Caki2 (cell line): ENCODE measurements around the gene PPP2R2C. TPM values are rescaled to one million over a fixed set of nuclear protein-coding genes. Genes with fewer than 3 reads are reported as not detected.
A peak's percentile ranks its signal among the peaks of the same experiment; 100 is the strongest.

Source experiments
- DNase-seq: peaks from one replicate; pipeline ENCODE4 v3.0.0-alpha.2; 2015; ENCODE audit warnings: low read depth
- in situ Hi-C: cut with HindIII; loops from 2 replicates; pipeline ENCODE4 v1.10.0; 2016; ENCODE audit warnings: low sequenced_read_pairs, low pct_unique_long_range_greater_than_20kb, mixed read lengths
- total RNA-seq: library from RNA; depleted of rRNA; stranded (reverse); fragments of >200 nt; shearing (Covaris generic); gene quantifications from 2 replicates; pipeline ENCODE4 v1.2.3, GENCODE V29; 2014; ENCODE audit warnings: low replicate concordance

PPP2R2C gene
- total RNA-seq, 1 experiment from 2014 or later = 51.9 TPM

DNA sequence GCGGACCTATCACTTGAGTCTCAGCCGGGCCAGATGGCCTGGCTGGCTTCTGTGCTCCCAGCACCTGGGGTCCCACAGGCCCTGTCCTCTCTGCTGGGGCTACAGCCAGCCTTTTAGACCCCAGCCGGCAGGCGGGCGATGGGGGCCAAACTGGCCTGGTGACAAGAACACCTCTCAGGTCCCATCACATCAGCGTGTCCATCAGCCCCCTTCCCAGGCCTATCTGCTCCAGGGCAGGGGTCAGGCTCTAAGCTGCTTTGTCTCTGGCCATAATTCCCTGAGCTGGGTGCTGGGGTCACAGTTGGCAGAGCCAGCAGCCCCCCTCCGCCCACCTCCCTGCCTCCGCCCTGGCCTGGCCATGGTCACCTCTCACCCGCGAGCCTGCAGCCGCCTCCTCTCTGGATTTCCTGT is 77.7 kb downstream of the PPP2R2C start:
- in situ Hi-C loops = no loop called here
- no peak for DNase-seq

DNA sequence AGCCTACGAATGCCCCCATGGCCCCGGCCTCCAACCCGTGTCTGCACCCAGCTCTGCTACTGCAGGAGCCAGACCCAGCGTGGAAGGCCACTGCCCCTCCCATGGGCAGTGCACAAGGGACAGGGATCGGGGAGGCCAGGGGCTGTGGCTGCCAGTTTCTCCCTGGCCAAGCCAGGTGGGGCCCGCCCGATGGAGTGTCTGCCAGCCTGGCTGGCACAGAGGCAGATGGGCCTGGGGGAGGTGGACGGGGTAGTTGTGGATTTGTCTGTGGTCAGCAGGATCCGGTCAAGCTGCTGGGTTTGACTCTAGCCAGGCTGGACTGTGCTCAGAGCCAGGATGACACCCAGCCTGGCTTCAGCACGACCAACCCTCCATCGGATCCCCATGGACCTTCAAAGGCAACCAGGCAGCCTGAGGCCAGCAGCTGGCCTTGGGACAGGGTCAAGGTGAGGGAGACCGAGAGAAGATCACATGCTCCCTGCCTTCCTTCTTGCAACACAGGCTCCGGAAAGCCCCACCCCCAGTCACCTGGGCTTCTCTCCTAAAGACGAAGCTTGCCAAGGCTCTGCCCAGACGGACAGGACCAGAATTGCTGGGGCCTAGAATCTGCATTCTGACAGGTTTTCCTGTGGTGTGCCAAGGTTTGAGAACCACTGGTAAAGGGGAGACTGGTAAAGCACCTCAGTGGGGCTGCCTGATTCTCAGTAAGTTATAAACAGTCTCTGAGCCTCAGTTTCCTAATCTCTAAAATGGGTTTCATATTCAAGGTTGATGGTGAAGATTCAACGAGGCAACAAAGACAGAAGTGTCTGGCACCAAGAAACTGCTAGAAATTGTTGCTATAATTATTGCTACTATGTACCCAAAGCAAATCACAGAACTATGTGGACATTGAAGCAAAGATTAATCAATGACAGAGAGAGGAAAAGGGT is 78.6 kb downstream of the PPP2R2C start:
- no peak for DNase-seq
- in situ Hi-C loops = no loop called here

DNA sequence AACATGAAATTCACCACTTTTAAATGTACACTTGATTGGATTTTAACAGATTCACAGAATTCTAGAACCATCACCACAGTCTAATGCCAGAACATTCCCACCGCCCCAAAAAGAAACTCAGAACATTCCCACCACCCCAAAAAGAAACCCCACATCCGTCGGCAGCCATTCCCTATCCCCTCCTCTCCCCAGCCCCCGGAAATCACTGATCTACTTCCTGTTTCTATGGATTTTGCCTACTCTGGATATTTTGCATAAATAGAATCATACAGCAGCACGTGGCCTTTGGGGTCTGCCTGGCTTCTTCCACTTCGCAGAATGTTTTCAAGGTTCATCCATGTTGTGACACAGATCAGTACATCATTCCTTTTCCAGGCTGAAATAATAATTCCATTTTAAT is 79.3 kb downstream of the PPP2R2C start:
- in situ Hi-C loops = no loop called here
- no peak for DNase-seq

DNA sequence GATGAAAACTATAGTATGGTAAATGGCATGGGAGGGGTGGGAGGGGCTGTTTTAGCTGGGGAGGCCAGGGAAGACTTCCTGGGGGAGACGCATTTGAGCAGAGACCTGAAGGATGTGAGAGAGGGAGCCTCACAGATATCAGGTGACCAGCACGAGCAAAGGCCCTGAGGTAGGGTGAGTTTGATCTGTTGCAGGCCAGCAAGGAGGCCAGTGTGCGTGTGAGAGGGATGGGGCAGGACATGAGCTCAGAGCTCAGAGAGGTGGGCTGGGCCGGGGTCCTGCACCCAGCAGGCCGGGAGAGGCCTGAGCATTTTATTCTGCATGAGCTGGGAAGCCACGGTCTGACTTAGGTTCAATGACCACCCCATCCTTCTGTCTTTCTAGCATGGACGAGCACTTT is 80.0 kb downstream of the PPP2R2C start:
- in situ Hi-C loops = no loop called here
- DNase-seq = no peak

DNA sequence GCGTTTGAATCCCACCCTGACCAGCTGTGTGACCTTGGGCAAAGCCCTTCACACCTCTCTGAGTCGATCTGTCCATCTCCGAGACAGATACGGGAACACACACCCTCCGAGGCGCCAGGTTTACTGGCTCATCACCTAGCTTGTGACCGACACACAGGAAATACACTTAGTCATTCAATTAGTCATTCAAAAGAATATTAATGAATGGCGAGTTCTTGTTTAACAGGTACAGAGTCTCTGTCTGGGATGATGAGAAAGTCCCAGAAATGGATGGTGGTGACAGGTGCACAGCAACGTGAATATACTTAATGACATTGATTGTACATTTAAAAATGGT is 80.6 kb downstream of the PPP2R2C start:
- in situ Hi-C loops = no loop called here
- peak; percentile 42 for DNase-seq

DNA sequence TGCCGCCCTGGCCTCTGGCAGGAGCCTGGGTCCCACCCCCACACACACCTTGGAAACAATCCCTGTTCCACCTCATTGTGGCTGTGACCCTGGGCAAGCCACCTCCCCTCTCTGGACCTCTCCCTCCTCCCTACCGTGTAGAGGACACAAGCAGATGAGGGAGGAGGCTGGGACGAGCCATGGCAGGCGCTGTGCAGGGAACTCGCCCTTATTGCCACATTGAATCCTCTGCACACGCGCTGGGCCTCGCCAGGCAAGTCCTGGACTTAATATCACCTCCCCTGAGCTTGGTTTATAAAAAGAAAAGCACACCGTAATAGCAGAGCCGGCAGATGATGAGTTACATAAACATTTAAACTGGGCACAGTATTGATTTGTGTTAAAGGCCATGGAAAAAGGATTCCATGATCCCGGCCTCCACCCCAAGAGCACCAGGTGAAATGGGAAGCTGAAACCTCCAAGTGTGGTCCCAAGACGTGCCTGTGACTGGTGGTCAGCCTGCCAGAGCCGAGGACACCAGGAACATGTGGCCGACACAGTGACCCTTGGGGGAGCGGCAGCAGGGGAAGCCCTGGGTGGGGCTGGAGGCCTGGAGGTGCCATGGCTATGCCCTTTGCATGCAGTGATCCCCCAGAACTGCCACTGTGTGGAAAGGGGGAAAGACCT is 81.1 kb downstream of the PPP2R2C start:
- in situ Hi-C loops = no loop called here
- no peak for DNase-seq

DNA sequence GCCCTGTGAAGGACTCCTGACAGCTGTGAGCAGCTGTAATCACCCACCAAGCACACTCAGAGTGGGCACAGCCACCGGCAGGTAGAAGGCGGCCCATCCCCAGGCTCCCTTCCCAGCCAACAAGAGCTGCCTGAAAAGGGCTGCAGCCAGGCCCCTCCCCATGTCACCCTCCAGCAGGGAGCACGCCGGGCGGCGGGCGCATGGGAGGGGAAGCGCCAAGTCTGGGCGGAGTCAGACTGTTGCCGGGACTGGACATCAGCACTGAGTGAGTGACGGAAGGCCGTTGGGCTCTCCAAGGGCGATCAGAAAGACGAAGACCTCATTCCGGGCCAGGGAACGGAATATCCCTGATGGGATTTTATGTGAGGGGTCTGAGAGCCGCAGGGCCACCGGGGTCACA is 82.1 kb downstream of the PPP2R2C start:
- in situ Hi-C loops = no loop called here
- no peak for DNase-seq

DNA sequence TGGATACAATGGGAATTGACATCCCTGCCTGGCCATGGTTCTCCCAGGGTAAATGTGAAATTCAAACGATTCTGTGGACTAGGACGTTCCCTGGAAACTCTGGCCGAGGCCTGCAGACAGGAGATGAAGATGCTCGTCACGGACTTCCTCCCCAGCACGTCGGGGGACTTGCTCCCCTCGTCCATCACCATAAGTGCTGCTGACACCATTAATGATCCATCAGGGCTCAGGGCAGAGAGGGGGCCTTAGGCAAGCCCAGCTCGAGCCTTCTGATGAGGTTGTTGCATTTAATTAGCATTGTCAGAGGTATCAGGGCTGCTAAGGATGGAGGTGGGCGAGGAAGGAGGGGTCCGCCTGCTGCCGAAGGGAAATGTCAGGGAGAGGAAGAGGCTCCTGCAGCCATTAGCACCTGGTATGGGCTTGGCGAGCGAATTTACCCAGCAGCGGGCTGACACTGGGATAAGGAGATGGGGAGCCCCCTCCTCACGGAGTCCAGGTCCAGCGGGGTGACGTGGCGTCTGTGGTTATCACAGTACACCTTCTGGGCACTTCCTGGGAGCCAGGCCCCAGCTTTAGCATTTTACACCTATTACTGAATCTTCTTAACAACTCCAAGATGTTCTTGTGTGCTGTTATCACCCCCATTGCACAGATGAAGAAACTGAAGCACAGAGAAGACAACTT is 83.1 kb downstream of the PPP2R2C start:
- in situ Hi-C loops = no loop called here
- DNase-seq = no peak

DNA sequence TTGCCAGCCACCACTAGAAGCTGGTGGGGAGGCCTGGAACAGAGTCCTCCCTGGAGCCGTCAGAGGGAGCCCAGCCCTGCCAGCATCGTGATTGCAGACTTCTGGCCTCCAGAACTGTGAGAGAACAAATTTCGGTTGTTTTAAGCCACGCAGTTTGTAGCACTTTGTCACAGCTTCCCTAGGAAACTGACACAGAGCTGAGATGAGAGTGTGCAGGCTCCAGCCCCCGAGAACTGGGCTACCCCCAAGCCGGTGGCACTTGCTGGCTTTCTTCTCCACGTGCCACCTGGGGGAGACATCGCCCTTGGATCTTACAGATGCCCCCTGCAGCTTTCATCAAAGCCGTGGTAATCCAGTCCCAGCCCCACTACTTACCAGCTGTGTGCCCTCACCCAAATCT is 83.7 kb downstream of the PPP2R2C start:
- in situ Hi-C loops = no loop called here
- no peak for DNase-seq

DNA sequence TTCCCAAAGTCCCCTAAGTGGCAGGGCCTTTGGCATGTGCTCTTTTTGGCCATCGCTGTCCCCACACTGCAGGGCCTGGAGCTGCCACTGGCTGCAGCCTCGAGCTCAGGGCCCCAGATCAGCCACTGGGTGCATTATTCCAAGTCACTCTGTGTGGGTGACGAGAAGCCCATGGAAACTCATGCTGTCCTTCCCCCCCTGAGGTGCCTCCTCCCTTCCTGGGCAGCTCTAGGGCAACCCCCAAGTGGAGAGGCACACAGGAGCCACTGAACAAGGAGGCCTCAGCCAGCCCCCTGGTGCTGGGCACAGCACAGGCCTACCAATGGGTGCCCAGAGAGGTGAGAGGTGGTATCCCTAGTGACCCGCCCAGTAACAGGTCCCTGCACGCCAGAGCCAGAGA is 84.5 kb downstream of the PPP2R2C start:
- in situ Hi-C loops = no loop called here
- DNase-seq = no peak

DNA sequence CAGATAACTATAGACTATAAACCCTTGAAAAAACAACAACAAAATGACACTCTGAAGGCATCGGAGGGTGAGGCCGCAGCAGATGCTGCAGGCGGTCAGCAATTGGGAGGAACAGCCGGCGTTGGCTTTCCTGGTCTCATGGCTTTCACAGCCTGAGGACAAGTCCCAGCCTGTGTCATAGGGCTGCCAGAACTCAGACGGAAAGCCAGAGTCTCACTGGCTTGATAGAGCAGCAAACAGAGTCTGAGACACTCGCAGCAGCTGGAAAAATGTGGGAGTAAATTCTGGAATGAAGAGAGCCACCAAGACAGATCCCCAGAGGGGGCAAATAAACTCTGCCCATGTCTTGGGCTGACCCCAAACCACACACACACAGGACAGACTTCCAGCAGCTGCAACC is 86.3 kb downstream of the PPP2R2C start:
- in situ Hi-C loops = no loop called here
- no peak for DNase-seq

DNA sequence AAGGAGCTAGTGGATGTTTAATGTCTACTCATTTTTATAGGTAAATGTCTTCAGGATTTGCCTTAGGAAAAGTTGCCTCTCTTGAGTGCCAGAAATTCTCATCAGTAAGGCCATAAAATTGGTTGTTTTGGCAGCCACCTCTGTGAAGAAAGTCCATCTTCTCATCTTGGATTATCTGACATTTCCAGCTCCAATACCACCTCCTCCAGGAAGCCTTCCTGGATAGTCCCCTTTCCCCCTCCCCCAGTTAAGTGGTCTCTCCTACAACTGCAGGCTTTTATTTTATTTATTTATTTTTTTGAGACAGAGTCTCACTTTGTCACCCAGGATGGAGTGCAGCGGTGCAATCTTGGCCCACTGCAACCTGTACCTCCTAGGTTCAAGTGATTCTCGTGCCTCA is 87.1 kb downstream of the PPP2R2C start:
- DNase-seq = no peak
- in situ Hi-C loops = no loop called here

DNA sequence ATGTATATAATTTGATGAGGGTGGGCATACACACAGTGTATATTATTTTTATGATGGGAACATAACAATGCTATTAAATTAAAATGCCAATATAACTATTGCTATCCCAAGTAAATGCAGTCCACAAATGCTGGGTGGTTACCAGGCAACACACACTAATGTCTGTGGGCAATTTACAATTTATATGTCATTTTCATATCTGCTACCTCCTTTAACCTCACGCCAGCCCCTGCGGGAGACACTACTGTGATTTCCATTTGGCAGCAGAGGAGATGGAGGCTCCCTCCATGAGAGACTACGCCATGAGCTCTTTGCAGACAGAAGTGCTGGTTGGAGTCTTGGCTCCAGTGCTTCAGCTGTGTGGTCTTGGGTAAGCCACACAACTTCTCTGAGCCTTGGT is 87.9 kb downstream of the PPP2R2C start:
- in situ Hi-C loops = no loop called here
- no peak for DNase-seq

DNA sequence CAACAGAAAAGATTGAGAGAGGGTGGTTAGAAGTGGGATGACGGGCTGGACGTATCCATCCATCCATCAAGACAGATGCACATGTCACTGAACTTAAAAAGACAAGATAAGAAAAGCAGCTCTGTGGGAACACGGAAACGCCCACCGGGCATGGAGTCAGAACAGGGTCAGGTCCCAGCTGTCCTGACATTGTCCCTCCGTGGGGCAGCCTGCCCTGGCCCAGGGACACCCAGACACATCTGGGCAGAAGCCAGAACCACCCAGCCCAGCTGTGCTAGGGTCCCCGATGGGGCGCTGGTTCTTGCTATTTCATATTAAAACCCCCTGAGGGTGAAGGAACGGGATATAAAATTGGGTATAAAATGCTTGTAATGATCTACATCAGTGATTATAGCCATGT is 88.5 kb downstream of the PPP2R2C start:
- no peak for DNase-seq
- in situ Hi-C loops = no loop called here

DNA sequence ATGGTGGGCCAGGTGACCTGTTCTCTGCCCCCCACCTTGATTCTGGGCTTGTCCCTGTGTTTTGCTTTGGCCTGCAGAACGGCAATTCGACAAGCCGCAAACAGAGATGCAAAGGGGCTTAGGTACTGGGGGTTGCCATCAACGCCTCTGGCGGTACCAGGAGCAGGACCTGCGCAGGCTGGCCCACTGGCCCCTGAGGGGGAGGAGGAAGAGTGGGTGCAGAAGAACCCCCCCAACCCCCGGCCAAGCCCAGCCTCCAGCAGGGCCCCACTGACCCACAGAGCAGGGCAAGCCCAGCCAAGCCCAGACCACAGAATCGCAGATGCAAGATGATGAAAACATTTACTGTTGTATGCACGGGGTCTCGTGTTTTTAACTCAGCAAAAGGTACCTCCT is 89.4 kb downstream of the PPP2R2C start:
- in situ Hi-C loops = no loop called here
- DNase-seq = no peak

DNA sequence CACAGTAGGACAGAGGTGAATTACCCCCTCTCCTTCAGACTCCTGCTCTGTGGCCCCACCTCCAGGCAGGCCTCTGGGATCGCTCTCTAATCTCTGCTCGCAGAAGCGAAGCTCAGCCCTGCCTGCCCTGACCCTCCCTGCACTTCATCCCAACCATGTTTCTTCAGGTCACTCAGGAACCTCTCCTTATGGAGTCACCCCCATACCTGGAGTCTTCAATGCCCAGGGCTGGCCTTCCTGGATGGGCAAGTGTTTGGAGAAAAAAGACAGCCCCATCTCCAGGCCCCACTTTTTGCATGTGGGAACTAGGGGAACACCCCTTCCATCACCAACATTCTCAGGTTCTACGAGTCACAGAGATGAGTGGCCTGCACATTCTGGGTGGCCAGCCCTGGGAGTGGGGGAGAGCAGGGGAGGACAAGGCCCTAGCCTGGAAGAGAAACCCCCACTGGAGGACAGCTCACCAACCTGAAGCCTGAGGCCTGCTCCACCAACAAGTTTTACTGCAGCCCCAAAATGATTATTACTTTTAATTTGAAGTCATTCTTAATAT is 90.8 kb downstream of the PPP2R2C start:
- DNase-seq = no peak
- in situ Hi-C loops = no loop called here

DNA sequence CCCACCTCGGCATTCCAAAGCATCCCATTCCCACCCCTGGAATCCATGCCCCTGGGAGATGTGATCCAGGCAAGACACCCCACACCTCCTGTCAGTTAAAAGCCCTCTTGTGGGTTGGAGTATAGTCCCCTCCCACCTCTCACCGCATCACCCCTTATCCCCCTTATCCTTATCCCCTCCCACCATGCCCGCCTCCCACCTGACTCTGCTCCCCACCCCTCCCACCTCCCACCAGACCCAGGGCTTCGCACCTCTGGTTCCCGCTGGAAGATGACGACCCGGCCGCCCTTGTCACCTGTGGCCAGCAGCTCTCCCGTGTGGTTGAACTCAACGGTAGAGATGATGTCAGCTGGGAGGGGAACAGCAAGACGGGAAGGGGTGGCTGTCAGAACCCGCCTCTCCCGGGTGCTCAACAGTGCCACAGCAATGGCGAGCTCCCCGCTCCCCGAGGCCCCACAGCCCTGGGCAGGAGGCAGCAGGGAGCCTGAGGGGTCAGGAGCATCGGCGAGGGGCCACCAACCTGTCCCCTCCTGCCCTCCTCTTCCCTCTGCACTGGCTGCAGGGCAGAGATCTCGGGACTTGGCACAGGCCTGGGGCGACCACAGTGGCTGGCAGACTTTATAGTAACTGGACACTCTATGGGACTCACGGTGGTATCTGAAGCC is 91.5 kb downstream of the PPP2R2C start:
- DNase-seq = no peak
- in situ Hi-C loops = no loop called here
